ENCODE data around the gene ALPL.
A peak's percentile ranks its signal among the peaks of the same experiment; 100 is the strongest.
"Not testable (repeated sequence)": the region's sequence is repeated elsewhere in the genome, so short reads cannot be mapped to it uniquely, and the experiment has no call there.

ALPL gene

GRCh38 chr1:21509351-21510112 lies at the start of gene ALPL:
ALPL (plus strand) TSS chr1:21509423; CDS start chr1:21554082, 44,659 bp downstream.
- H3K4me3 ChIP-seq (ENCODE audit: control insufficient read depth, low read depth, low read length): peak within 1 kb of the TSS; percentile 38
- no peak for TF ChIP-seq CTCF (conservative IDR thresholded peaks at IDR 0.05; ENCODE audit: control insufficient read depth, insufficient read depth, low read depth, low read length)
- no peak for DNase-seq (ENCODE audit: low read depth)

GRCh38 chr1:21465127-21465526 lies 44.1 kb upstream of the ALPL start:
- not testable (repeated sequence) for H3K4me3 ChIP-seq (ENCODE audit: control insufficient read depth, low read depth, low read length); DNase-seq (ENCODE audit: low read depth)

GRCh38 chr1:21467946-21468345 lies 41.3 kb upstream of the ALPL start:
- H3K4me3 ChIP-seq (ENCODE audit: control insufficient read depth, low read depth, low read length); DNase-seq (ENCODE audit: low read depth): not testable (repeated sequence)

- peak; percentile 56 for DNase-seq (ENCODE audit: low read depth)
- peak; percentile 50 for TF ChIP-seq CTCF (conservative IDR thresholded peaks at IDR 0.05; ENCODE audit: control insufficient read depth, insufficient read depth, low read depth, low read length)
- H3K4me3 ChIP-seq (ENCODE audit: control insufficient read depth, low read depth, low read length): no peak overlapping the region
Observed at GRCh38 chr1:21468599-21468998, 40.6 kb upstream of the ALPL start.

GRCh38 chr1:21469581-21469980 lies 39.6 kb upstream of the ALPL start:
- DNase-seq (ENCODE audit: low read depth): no peak
- TF ChIP-seq CTCF (conservative IDR thresholded peaks at IDR 0.05; ENCODE audit: control insufficient read depth, insufficient read depth, low read depth, low read length): no peak
- no peak overlapping the region for H3K4me3 ChIP-seq (ENCODE audit: control insufficient read depth, low read depth, low read length)

- no peak overlapping the region for H3K4me3 ChIP-seq (ENCODE audit: control insufficient read depth, low read depth, low read length)
- TF ChIP-seq CTCF (conservative IDR thresholded peaks at IDR 0.05; ENCODE audit: control insufficient read depth, insufficient read depth, low read depth, low read length): no peak
- DNase-seq (ENCODE audit: low read depth): no peak
Observed at GRCh38 chr1:21472861-21473260, 36.4 kb upstream of the ALPL start.

GRCh38 chr1:21478356-21478755 lies 30.9 kb upstream of the ALPL start:
- H3K4me3 ChIP-seq (ENCODE audit: control insufficient read depth, low read depth, low read length): no peak overlapping the region
- no peak for TF ChIP-seq CTCF (conservative IDR thresholded peaks at IDR 0.05; ENCODE audit: control insufficient read depth, insufficient read depth, low read depth, low read length)
- no peak for DNase-seq (ENCODE audit: low read depth)

- not testable (repeated sequence) for H3K4me3 ChIP-seq (ENCODE audit: control insufficient read depth, low read depth, low read length); DNase-seq (ENCODE audit: low read depth)
Observed at GRCh38 chr1:21483881-21484280, 25.3 kb upstream of the ALPL start.

All from fibroblast of mammary gland (primary cell).